ENCODE results near the gene TRIM2.

The TRIM2 gene

GRCh38 chr4:153374442-153374841 lies 170.2 kb downstream of the TRIM2 start:
- DNase-seq (ENCODE audit: low read depth, low spot score): no peak
- Histone ChIP-seq H3K9me3 (ENCODE audit: insufficient read depth, low read length) (peaks cover 10% of the 10 kb centered on the region), H3K9ac (ENCODE audit: insufficient read length, low read depth) (no peak overlapping the region), H3K36me3 (ENCODE audit: insufficient read depth, insufficient read length, low read length) (peaks cover 19% of the 10 kb centered on the region), H3K4me1 (ENCODE audit: insufficient read depth, insufficient read length) (no peaks in the 10 kb centered on the region), H3K4me3 (ENCODE audit: insufficient read length, low read depth) (no peak overlapping the region), H3K27me3 (ENCODE audit: insufficient read depth, insufficient read length) (no peaks in the 10 kb centered on the region)
- TF ChIP-seq SUZ12 (IDR thresholded peaks at IDR 0.05; ENCODE audit: extremely low read depth, insufficient read depth, insufficient read length): no peak
- no peak for TF ChIP-seq YY1 (IDR thresholded peaks at IDR 0.05; ENCODE audit: insufficient read depth, insufficient read length)
- no peak for TF ChIP-seq ZNF274 (IDR thresholded peaks at IDR 0.05; ENCODE audit: low read depth, low read length)

- no peak for DNase-seq (ENCODE audit: low read depth, low spot score)
- no peak overlapping the region for H3K4me3 ChIP-seq (ENCODE audit: insufficient read length, low read depth)
- TF ChIP-seq ZNF274 (IDR thresholded peaks at IDR 0.05; ENCODE audit: low read depth, low read length): no peak
- TF ChIP-seq SUZ12 (IDR thresholded peaks at IDR 0.05; ENCODE audit: extremely low read depth, insufficient read depth, insufficient read length): no peak
- TF ChIP-seq YY1 (IDR thresholded peaks at IDR 0.05; ENCODE audit: insufficient read depth, insufficient read length): no peak
- no peaks in the 10 kb centered on the region for H3K27me3 ChIP-seq (ENCODE audit: insufficient read depth, insufficient read length)
- peaks cover 13% of the 10 kb centered on the region for H3K36me3 ChIP-seq (ENCODE audit: insufficient read depth, insufficient read length, low read length)
- H3K9me3 ChIP-seq (ENCODE audit: insufficient read depth, low read length): peaks cover 10% of the 10 kb centered on the region
- H3K4me1 ChIP-seq (ENCODE audit: insufficient read depth, insufficient read length): no peaks in the 10 kb centered on the region
- no peak overlapping the region for H3K9ac ChIP-seq (ENCODE audit: insufficient read length, low read depth)
Measured at GRCh38 chr4:153375303-153375702, 171.1 kb downstream of the TRIM2 start.

- DNase-seq (ENCODE audit: low read depth, low spot score): no peak
- H3K36me3 ChIP-seq (ENCODE audit: insufficient read depth, insufficient read length, low read length): peaks cover 2% of the 10 kb centered on the region
- TF ChIP-seq YY1 (IDR thresholded peaks at IDR 0.05; ENCODE audit: insufficient read depth, insufficient read length) (no peak), ZNF274 (IDR thresholded peaks at IDR 0.05; ENCODE audit: low read depth, low read length) (no peak), SUZ12 (IDR thresholded peaks at IDR 0.05; ENCODE audit: extremely low read depth, insufficient read depth, insufficient read length) (no peak)
Measured at GRCh38 chr4:153383131-153383530, 178.9 kb downstream of the TRIM2 start.

GRCh38 chr4:153384160-153384559 lies 179.9 kb downstream of the TRIM2 start:
- H3K9ac ChIP-seq (ENCODE audit: insufficient read length, low read depth): no peak overlapping the region
- H3K27me3 ChIP-seq (ENCODE audit: insufficient read depth, insufficient read length): no peaks in the 10 kb centered on the region
- H3K4me1 ChIP-seq (ENCODE audit: insufficient read depth, insufficient read length): no peaks in the 10 kb centered on the region
- no peak for DNase-seq (ENCODE audit: low read depth, low spot score)
- no peak for TF ChIP-seq SUZ12 (IDR thresholded peaks at IDR 0.05; ENCODE audit: extremely low read depth, insufficient read depth, insufficient read length)
- TF ChIP-seq ZNF274 (IDR thresholded peaks at IDR 0.05; ENCODE audit: low read depth, low read length): no peak
- TF ChIP-seq YY1 (IDR thresholded peaks at IDR 0.05; ENCODE audit: insufficient read depth, insufficient read length): no peak
- no peak overlapping the region for H3K4me3 ChIP-seq (ENCODE audit: insufficient read length, low read depth)
- H3K9me3 ChIP-seq (ENCODE audit: insufficient read depth, low read length): no peaks in the 10 kb centered on the region
- H3K36me3 ChIP-seq (ENCODE audit: insufficient read depth, insufficient read length, low read length): peaks cover 6% of the 10 kb centered on the region

More at GRCh38 chr4:153383131-153383530, 178.9 kb downstream of the TRIM2 start:
- no peaks in the 10 kb centered on the region for H3K9me3 ChIP-seq (ENCODE audit: insufficient read depth, low read length)
- H3K9ac ChIP-seq (ENCODE audit: insufficient read length, low read depth): no peak overlapping the region
- H3K4me3 ChIP-seq (ENCODE audit: insufficient read length, low read depth): no peak overlapping the region
- H3K4me1 ChIP-seq (ENCODE audit: insufficient read depth, insufficient read length): no peaks in the 10 kb centered on the region
- no peaks in the 10 kb centered on the region for H3K27me3 ChIP-seq (ENCODE audit: insufficient read depth, insufficient read length)

- H3K27me3 ChIP-seq (ENCODE audit: insufficient read depth, insufficient read length): no peaks in the 10 kb centered on the region
- no peak overlapping the region for H3K4me3 ChIP-seq (ENCODE audit: insufficient read length, low read depth)
- no peak overlapping the region for H3K9ac ChIP-seq (ENCODE audit: insufficient read length, low read depth)
- peaks cover 6% of the 10 kb centered on the region for H3K36me3 ChIP-seq (ENCODE audit: insufficient read depth, insufficient read length, low read length)
- H3K4me1 ChIP-seq (ENCODE audit: insufficient read depth, insufficient read length): no peaks in the 10 kb centered on the region
- no peak for DNase-seq (ENCODE audit: low read depth, low spot score)
- no peaks in the 10 kb centered on the region for H3K9me3 ChIP-seq (ENCODE audit: insufficient read depth, low read length)
- TF ChIP-seq YY1 (IDR thresholded peaks at IDR 0.05; ENCODE audit: insufficient read depth, insufficient read length): no peak
- TF ChIP-seq ZNF274 (IDR thresholded peaks at IDR 0.05; ENCODE audit: low read depth, low read length): no peak
- TF ChIP-seq SUZ12 (IDR thresholded peaks at IDR 0.05; ENCODE audit: extremely low read depth, insufficient read depth, insufficient read length): no peak
Measured at GRCh38 chr4:153385784-153386183, 181.5 kb downstream of the TRIM2 start.

- no peak overlapping the region for H3K9ac ChIP-seq (ENCODE audit: insufficient read length, low read depth)
- H3K4me1 ChIP-seq (ENCODE audit: insufficient read depth, insufficient read length): no peaks in the 10 kb centered on the region
- H3K27me3 ChIP-seq (ENCODE audit: insufficient read depth, insufficient read length): no peaks in the 10 kb centered on the region
- H3K36me3 ChIP-seq (ENCODE audit: insufficient read depth, insufficient read length, low read length): peaks cover 6% of the 10 kb centered on the region
- H3K4me3 ChIP-seq (ENCODE audit: insufficient read length, low read depth): no peak overlapping the region
- TF ChIP-seq YY1 (IDR thresholded peaks at IDR 0.05; ENCODE audit: insufficient read depth, insufficient read length) (no peak), ZNF274 (IDR thresholded peaks at IDR 0.05; ENCODE audit: low read depth, low read length) (no peak), SUZ12 (IDR thresholded peaks at IDR 0.05; ENCODE audit: extremely low read depth, insufficient read depth, insufficient read length) (no peak)
- DNase-seq (ENCODE audit: low read depth, low spot score): no peak
- H3K9me3 ChIP-seq (ENCODE audit: insufficient read depth, low read length): no peaks in the 10 kb centered on the region
Measured at GRCh38 chr4:153387981-153388380, 183.7 kb downstream of the TRIM2 start.
